ENCODE data around the gene ADAMTS13.

DNA sequence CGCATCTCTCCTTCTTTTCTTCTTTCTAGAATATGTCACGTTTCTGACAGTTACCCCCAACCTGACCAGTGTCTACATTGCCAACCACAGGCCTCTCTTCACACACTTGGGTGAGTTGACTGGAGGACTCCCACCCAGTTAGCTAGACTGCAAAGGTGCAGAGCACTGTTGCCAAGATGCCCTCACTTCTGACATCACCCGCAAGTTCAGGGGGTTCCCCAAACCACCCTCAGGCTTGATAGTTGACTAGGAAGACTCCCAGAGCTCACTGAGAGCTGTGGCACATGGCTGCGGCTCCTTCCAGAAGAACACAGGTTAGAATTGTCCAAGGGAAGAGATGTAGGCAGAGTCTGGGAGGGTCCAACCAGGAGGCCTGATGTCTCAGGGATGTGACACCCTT lies 17.2 kb downstream of the ADAMTS13 start:
- TF ChIP-seq, protein P1, sequence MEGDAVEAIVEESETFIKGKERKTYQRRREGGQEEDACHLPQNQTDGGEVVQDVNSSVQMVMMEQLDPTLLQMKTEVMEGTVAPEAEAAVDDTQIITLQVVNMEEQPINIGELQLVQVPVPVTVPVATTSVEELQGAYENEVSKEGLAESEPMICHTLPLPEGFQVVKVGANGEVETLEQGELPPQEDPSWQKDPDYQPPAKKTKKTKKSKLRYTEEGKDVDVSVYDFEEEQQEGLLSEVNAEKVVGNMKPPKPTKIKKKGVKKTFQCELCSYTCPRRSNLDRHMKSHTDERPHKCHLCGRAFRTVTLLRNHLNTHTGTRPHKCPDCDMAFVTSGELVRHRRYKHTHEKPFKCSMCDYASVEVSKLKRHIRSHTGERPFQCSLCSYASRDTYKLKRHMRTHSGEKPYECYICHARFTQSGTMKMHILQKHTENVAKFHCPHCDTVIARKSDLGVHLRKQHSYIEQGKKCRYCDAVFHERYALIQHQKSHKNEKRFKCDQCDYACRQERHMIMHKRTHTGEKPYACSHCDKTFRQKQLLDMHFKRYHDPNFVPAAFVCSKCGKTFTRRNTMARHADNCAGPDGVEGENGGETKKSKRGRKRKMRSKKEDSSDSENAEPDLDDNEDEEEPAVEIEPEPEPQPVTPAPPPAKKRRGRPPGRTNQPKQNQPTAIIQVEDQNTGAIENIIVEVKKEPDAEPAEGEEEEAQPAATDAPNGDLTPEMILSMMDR (IDR thresholded peaks at IDR 0.05) = no peak
- no peak for TF ChIP-seq POLR2A (IDR thresholded peaks at IDR 0.05)
